GM12864 (cell line): ENCODE results near the gene LRTM2.

Source experiments
- DNase-seq: peaks from one replicate; pipeline ENCODE4 v3.0.0-alpha.2; 2011; ENCODE audit warnings: low read depth
- H3K4me3 ChIP-seq: 2 replicates; pipeline ENCODE4 v1.5.1; 2011; ENCODE audit warnings: mild to moderate bottlenecking, low read depth, low read length, control low read depth
- CTCF ChIP-seq: IDR thresholded peaks from 2 replicates; pipeline ENCODE4 v1.5.1; 2011; ENCODE audit warnings: low read depth, mild to moderate bottlenecking, moderate library complexity, low read length, control low read depth, inconsistent platforms; ENCODE audit errors: missing control alignments

Gene LRTM2

GRCh38 chr12:1841586-1842182 is 21.3 kb downstream of the LRTM2 start:
- H3K4me3 ChIP-seq = no peak overlapping the region
- no peak for TF ChIP-seq CTCF
- no peak for DNase-seq

GRCh38 chr12:1842183-1842904 is 22.0 kb downstream of the LRTM2 start:
- no peak for DNase-seq
- no peak for TF ChIP-seq CTCF
- H3K4me3 ChIP-seq = no peak overlapping the region

- no peak overlapping the region for H3K4me3 ChIP-seq
- no peak for DNase-seq
- TF ChIP-seq CTCF = no peak
Observed at GRCh38 chr12:1842905-1843640, 22.7 kb downstream of the LRTM2 start.

GRCh38 chr12:1843641-1844005 is 23.3 kb downstream of the LRTM2 start:
- no peak for TF ChIP-seq CTCF
- no peak overlapping the region for H3K4me3 ChIP-seq
- DNase-seq = no peak

GRCh38 chr12:1844223-1844622 is 23.9 kb downstream of the LRTM2 start:
- no peak overlapping the region for H3K4me3 ChIP-seq
- no peak for TF ChIP-seq CTCF
- no peak for DNase-seq

GRCh38 chr12:1844661-1845409 is 24.5 kb downstream of the LRTM2 start:
- TF ChIP-seq CTCF = no peak
- DNase-seq = no peak

More at GRCh38 chr12:1844661-1845409, 24.5 kb downstream of the LRTM2 start:
- no peak overlapping the region for H3K4me3 ChIP-seq
